GM18873 (cell line): ENCODE data around the gene MAP2.
"Not testable (repeated sequence)": the region's sequence is repeated elsewhere in the genome, so short reads cannot be mapped to it uniquely, and the experiment has no call there.

Experiments
- ATAC-seq: cut with Tn5 transposase; IDR thresholded peaks from one replicate; pipeline ENCODE4 v1.9.1; 2021; ENCODE audit warnings: mild to moderate bottlenecking, moderate library complexity, moderate number of reproducible peaks; ENCODE audit not compliant: unreplicated experiment, low FRiP score

MAP2 gene

DNA sequence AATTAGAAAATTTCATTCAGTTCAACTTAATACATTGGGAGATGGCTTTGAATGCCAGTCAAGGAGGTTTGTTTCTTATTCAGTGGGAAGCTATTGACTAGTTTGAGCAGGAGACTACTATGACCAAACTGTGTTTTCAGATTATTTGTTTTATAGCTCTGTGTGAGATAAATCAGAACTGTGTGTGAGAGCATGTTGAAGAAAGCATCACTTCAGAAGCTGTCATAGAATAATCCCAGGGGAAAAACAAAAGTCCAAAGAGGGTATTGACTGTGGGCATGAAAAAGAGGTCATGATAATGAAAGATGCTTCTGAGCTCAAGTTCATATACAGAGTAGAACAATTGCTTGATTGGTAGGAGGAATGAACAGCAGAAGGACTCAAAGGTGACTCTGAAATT, 160.6 kb downstream of the MAP2 start:
- no peak for ATAC-seq

DNA sequence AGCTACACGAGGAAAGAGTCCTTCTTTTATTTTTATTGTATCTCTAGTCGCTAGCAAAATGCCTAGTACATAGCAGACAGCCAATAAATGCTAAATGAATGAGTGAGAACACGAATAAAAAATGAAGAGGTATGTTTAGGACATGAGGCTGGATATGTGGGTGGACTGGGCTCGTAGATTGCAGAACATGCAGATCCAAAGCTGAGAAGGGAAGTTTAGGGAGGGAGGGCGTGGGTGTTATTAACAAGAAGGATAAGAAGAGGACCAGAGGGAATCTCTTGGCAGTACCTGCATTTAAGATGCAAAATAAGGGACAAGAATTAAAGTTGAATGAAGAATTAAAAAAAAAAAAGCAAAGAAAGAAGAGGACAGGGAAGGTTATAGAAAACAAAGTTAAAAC, 161.1 kb downstream of the MAP2 start:
- no peak for ATAC-seq

GRCh38 chr2:209591021-209591420, 167.2 kb downstream of the MAP2 start:
- ATAC-seq = no peak

DNA sequence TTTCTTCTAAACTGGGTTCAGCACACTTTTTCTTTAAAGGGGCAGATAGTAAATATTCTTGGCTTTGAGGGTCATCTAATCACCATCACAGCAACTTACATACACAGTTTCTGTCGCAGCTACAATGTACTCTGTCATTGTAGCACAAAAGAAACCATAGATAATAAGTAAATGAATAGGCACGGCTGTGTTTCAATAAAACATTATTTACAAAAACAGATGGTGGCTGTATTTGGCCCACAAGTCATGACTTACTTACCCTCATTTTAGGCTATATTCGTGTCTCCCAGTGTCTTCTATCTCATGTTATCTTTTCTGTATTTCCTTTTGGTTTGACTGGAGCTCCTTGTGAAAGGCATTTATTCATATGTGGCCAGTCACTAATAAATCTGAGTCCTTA, 168.3 kb downstream of the MAP2 start:
- no peak for ATAC-seq

- ATAC-seq = no peak
Observed at GRCh38 chr2:209593930-209594329, 170.1 kb downstream of the MAP2 start.

DNA sequence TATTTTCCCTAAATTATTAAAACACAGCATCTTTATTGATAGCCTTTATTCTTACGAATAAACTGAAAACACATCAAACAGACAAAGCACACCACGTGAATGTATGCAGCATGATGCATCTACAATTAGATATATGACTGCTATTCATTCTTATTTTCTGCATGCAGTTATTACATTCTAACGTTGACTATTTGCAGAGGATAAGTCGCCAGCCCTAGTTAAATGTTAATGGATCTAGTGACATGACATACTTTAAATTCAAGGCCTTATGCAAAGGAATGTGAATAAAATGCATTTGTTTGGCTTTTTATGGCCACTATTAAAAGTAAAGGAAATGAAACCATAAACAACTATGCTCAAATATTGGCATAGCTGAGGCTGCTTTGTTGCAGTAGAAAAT, 172.4 kb downstream of the MAP2 start:
- ATAC-seq = no peak

- not testable (repeated sequence) for ATAC-seq
Observed at GRCh38 chr2:209598227-209598626, 174.4 kb downstream of the MAP2 start.

GRCh38 chr2:209600341-209601171, 176.7 kb downstream of the MAP2 start:
- no peak for ATAC-seq

DNA sequence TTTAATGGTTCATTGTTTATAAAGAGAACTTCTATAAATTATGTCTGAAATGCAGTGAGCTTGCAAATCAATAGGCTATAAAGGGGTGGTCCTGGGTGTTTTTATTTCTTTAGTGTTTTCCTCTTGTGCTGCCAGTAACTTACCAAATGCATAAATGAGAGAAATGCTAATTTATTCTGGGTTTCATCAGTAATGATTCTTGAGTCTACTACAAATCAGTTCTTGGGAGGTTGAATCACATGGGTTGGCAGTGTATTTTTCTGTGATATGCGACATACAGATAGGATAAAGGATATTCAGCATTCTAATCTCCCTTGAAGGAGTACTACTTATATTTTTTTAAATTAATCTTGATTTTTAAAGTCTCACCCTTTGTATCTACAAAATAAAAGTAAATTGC, 177.7 kb downstream of the MAP2 start:
- no peak for ATAC-seq

DNA sequence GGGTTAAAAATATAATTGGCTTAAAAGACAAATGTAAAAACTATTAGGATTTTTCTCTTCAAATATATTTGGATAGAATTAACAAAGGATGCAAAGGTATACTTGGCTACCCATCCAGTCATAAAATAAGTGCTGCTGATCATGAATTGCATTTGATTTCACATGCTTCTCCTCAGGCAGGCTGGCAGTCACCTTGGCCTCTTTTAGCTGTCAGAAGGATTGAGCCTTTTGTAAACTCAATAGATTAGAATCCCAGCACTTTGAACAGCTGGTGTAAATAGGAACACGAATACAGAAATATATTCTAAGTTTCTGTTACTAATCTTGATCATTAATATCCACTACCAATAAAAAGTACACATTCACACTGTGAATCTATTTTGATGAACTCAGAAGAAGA, 178.4 kb downstream of the MAP2 start:
- ATAC-seq = no peak

- no peak for ATAC-seq
Observed at GRCh38 chr2:209609531-209609930, 185.7 kb downstream of the MAP2 start.

DNA sequence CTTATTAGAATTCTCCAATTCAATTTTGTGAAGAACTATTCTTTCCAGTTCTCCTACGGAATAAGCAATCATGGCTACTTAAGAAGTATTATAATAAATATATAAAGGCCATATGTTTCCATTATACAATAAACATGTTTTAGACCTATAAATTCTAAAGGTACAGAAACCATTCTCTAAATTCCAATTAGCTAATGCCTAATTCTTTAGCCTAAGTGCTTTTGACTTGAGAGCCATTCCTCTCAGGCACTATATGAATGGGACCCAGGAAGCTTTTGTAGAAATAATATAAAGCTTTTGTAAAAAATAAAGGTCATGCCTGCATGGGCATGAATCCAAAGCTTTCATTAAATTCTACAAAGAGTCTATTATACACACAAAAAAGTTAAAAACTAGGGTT, 186.8 kb downstream of the MAP2 start:
- no peak for ATAC-seq

- no peak for ATAC-seq
Observed at GRCh38 chr2:209613649-209614305, 189.9 kb downstream of the MAP2 start.

DNA sequence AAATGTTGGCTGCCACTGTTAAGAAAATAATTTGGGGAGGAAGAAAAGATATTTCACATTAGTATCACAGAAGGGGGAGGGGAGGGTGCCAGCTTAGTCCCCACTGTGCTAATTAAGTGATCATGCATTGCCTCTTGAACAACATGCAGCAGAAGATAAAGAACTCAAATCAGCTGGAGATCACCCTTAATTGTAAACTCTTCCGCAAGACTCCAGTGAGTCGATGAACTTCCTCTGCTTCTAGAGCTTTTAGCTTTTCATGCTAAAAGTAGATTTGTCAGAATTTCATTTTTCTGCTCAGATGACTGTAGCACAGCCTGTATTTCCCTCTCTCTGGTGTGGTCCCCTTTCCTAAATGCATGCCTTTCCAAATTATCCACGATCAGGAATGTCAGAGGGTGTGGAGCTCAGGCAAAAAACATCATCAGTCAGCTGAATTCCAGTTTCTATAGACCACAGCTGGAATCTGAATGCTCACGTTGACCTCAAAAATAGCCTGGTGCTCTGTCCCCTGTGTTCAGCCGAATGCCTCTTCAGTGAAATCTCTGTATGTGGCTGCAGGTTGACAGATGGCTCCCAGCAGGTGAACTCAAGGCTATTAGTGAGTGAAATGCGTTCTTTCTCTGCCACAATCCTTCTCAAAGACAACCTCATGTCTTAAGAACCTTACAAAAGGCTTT, 191.0 kb downstream of the MAP2 start:
- no peak for ATAC-seq

- ATAC-seq = peak; percentile 49
Observed at GRCh38 chr2:209619782-209620181, 195.9 kb downstream of the MAP2 start.

- no peak for ATAC-seq
Observed at GRCh38 chr2:209624192-209624938, 200.5 kb downstream of the MAP2 start.

- no peak for ATAC-seq
Observed at GRCh38 chr2:209629597-209629996, 205.8 kb downstream of the MAP2 start.

DNA sequence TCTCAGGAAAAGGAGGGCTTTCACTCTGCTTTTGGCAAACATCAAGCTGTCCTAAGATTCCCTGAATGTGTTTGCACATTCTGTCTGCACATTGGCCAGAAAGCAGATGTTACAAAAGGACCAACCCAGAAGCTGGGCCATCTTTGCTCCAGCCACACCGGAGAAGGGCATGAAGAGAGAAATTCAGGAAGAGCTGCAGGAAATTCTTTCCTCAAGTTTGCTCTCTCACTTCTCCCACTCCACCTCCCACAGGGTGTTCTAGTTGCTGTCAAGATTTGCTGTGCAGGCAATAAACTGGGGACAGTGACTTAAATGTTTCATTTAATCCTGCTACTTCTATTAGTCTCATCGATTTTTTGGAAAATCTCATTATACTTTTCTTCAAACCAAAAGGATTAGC, 210.1 kb downstream of the MAP2 start:
- no peak for ATAC-seq

GRCh38 chr2:209636076-209636475, 212.2 kb downstream of the MAP2 start:
- ATAC-seq = no peak

DNA sequence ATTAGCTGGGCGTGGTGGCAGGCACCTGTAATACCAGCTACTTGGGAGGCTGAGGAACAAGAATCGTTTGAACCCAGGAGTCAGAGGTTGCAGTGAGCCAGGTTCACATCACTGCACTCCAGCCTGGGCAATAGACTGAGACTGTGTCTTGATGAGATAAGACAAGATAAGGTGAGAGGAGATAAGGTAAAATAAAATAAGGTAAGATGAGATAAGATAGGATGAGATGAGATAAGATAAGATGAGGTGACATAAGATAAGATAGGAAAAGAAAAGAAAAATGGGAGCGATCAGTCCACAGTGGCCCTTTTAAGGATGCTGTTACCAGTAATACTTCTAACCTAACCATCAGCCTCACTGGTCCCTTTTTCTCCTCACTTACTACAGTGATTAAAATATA, 213.4 kb downstream of the MAP2 start:
- no peak for ATAC-seq

- ATAC-seq = no peak
Observed at GRCh38 chr2:209638346-209638745, 214.5 kb downstream of the MAP2 start.
